Endothelial cell of umbilical vein (primary cell): ENCODE results near the gene NAGS. TPM values are rescaled to one million over a fixed set of nuclear protein-coding genes. Genes with fewer than 3 reads are reported as not detected.

Experiments used
- BruUV-seq: library from RNA; stranded (reverse); fragments of 400-500 nt; replicated peaks from 2 replicates; lab custom pipeline; 2021; lab: Mats Ljungman, UMichigan
- CTCF ChIA-PET: fragments of 300-600, 350-600 bp; sonication (Branson Sonifier 250); formaldehyde crosslinking; loops from one replicate; lab custom pipeline; 2021; ENCODE audit warnings: antibody characterized with exemption, inconsistent platforms; lab: Charles Lee
- POLR2A ChIA-PET: fragments of 300-600, 350-600 bp; sonication (Branson Sonifier 250); formaldehyde crosslinking; loops from one replicate; lab custom pipeline; 2021; ENCODE audit warnings: antibody characterized with exemption, inconsistent platforms; lab: Charles Lee
- DNase-seq: peaks from one replicate; pipeline ENCODE4 v3.0.0-alpha.2; 2011; ENCODE audit warnings: low read depth, low spot score
- FAIRE-seq: peaks from 2 replicates; lab custom pipeline; 2011; peaks lifted over from hg19 to GRCh38; lab: Jason Lieb, UNC
- H2AFZ ChIP-seq: 2 replicates; pipeline ENCODE4 v1.6.0; 2012; ENCODE audit warnings: low read depth, low read length, control low read depth, inconsistent platforms
- H3K27ac ChIP-seq: 2 replicates; pipeline ENCODE4 v1.5.1; 2011; ENCODE audit warnings: low read depth, mild to moderate bottlenecking, control low read depth, low read length, moderate library complexity; ENCODE audit not compliant: insufficient read depth
- H3K27me3 ChIP-seq, 2 experiments: 2 replicates each; pipeline versions ENCODE4 v1.6.0 to v1.6.1; 2011; ENCODE audit warnings: low read length in 2 of 2, mixed read lengths in 1 of 2; ENCODE audit not compliant: control insufficient read depth in 2 of 2, insufficient read depth in 2 of 2
- H3K36me3 ChIP-seq, 2 experiments: 2 replicates in 1 of 2; 3 replicates in 1 of 2; pipeline ENCODE4 v1.5.1; 2011; ENCODE audit warnings: low read length in 2 of 2, mild to moderate bottlenecking in 1 of 2, moderate library complexity in 1 of 2; ENCODE audit not compliant: control insufficient read depth in 2 of 2, insufficient read depth in 2 of 2; ENCODE audit errors: extremely low read depth in 1 of 2
- H3K4me1 ChIP-seq: 3 replicates; pipeline ENCODE4 v1.5.1; 2011; ENCODE audit warnings: mild to moderate bottlenecking, low read length; ENCODE audit not compliant: control insufficient read depth, insufficient read depth; ENCODE audit errors: extremely low read depth
- H3K4me2 ChIP-seq: 2 replicates; pipeline ENCODE4 v1.6.1; 2011; ENCODE audit warnings: low read length, control low read depth, mixed read lengths; ENCODE audit not compliant: insufficient read depth
- H3K4me3 ChIP-seq, 3 experiments: fragments of 200-600 bp in 1 of 3; sonication (generic), shearing (Covaris generic) in 1 of 3; replicated peaks in 1 of 3; 2 replicates each; pipeline ENCODE4 v1.5.1; 2011 to 2016; ENCODE audit warnings: control low read depth in 3 of 3, low read length in 3 of 3, mild to moderate bottlenecking in 2 of 3, inconsistent platforms in 1 of 3, low read depth in 1 of 3, moderate library complexity in 1 of 3; ENCODE audit not compliant: insufficient read depth in 1 of 3
- H3K79me2 ChIP-seq: 2 replicates; pipeline ENCODE4 v1.6.0; 2012; ENCODE audit warnings: low read length, inconsistent platforms; ENCODE audit not compliant: control insufficient read depth, insufficient read depth
- H3K9ac ChIP-seq: replicated peaks from 2 replicates; pipeline ENCODE3; 2011; ENCODE audit warnings: low read length, control low read depth; ENCODE audit not compliant: insufficient read depth; ENCODE audit errors: extremely low read depth
- H3K9me1 ChIP-seq: replicated peaks from 3 replicates; pipeline ENCODE4 v1.6.0; 2011; ENCODE audit warnings: mild to moderate bottlenecking, low read length; ENCODE audit not compliant: control insufficient read depth, insufficient read depth; ENCODE audit errors: extremely low read depth
- H3K9me3 ChIP-seq: replicated peaks from 2 replicates; pipeline ENCODE4 v1.5.1; 2012; ENCODE audit warnings: low read length, inconsistent platforms; ENCODE audit not compliant: control insufficient read depth, insufficient read depth
- H4K20me1 ChIP-seq: replicated peaks from 2 replicates; pipeline ENCODE3; 2011; ENCODE audit warnings: mild to moderate bottlenecking, low read length; ENCODE audit not compliant: control insufficient read depth, insufficient read depth; ENCODE audit errors: extremely low read depth
- CTCF ChIP-seq, 2 donors: IDR thresholded peaks; 1 replicate in 1 of 2; 2 replicates in 1 of 2; pipeline ENCODE4 v1.5.1; 2011; ENCODE audit warnings: low read length in 2 of 2, mild to moderate bottlenecking in 2 of 2, moderate library complexity in 2 of 2, control low read depth in 1 of 2, inconsistent platforms in 1 of 2, low read depth in 1 of 2; ENCODE audit not compliant: insufficient read depth in 1 of 2; ENCODE audit errors: extremely low read depth in 1 of 2
- EZH2 ChIP-seq: IDR thresholded peaks from 2 replicates; pipeline ENCODE4 v1.6.1; 2012; ENCODE audit warnings: borderline replicate concordance, low read depth, mild to moderate bottlenecking, moderate library complexity, low read length, inconsistent platforms; ENCODE audit not compliant: severe bottlenecking
- FOS ChIP-seq: IDR thresholded peaks from 2 replicates; pipeline ENCODE4 v1.6.1; 2011; ENCODE audit warnings: mild to moderate bottlenecking, low read length, moderate library complexity, borderline replicate concordance; ENCODE audit not compliant: insufficient read depth
- GATA2 ChIP-seq: IDR thresholded peaks from 2 replicates; pipeline ENCODE4 v1.7.0; 2011; ENCODE audit warnings: low read depth, mild to moderate bottlenecking, moderate library complexity, mixed read lengths, low read length; ENCODE audit not compliant: insufficient read length, insufficient read depth
- JUN ChIP-seq: IDR thresholded peaks from 2 replicates; pipeline ENCODE4 v1.6.1; 2011; ENCODE audit warnings: borderline replicate concordance, low read depth; ENCODE audit not compliant: insufficient read length, insufficient read depth
- MAX ChIP-seq: IDR thresholded peaks from 2 replicates; pipeline ENCODE4 v1.6.1; 2011; ENCODE audit not compliant: insufficient read depth, insufficient read length
- MYC ChIP-seq: IDR thresholded peaks from one replicate; pipeline ENCODE4 v1.6.1; 2011; ENCODE audit warnings: mild to moderate bottlenecking, low read depth, low read length
- POLR2A ChIP-seq: IDR thresholded peaks from 2 replicates; pipeline ENCODE4 v1.6.1; 2012; ENCODE audit warnings: low read depth, mild to moderate bottlenecking, control low read depth, low read length
- POLR2AphosphoS5 ChIP-seq: IDR thresholded peaks from 2 replicates; pipeline ENCODE4 v1.6.1; 2012; ENCODE audit warnings: low read depth, mild to moderate bottlenecking, control low read depth, low read length, moderate library complexity; ENCODE audit not compliant: insufficient read depth
- dilution Hi-C: fragments of 300-500 bp; cut with MboI; formaldehyde crosslinking; loops from one replicate; pipeline ENCODE4 v1.15.0; 2019; ENCODE audit warnings: low sequenced_read_pairs; ENCODE audit not compliant: extremely low pct_ligation_motif_present
- intact Hi-C: fragments of 100-400 bp; cut with micrococcal nuclease; formaldehyde crosslinking; loops from one replicate; pipeline ENCODE4 v1.10.0; 2022
- polyA plus RNA-seq, 4 experiments: library from polyadenylated mRNA; depleted of rRNA in 3 of 4; stranded (reverse) in 3 of 4; unstranded in 1 of 4; fragments of >200 nt; gene quantifications; 2 replicates each; pipeline versions ENCODE4 v1.2.1 to v1.2.3, GENCODE V29; 2011 to 2012; ENCODE audit warnings: missing spikeins in 1 of 4
- total RNA-seq: library from RNA; stranded (reverse); gene quantifications from 2 replicates; pipeline ENCODE4 v1.2.3, GENCODE V29; 2021

Gene NAGS
- total and polyA plus RNA-seq, 2 donors (not counting 3 experiments of a cell fraction or from before 2014, with no cell fraction given): 3.3 to 6.1 TPM

- FAIRE-seq (peak; percentile 48), DNase-seq (no peak)
- Histone ChIP-seq H3K4me2 (no peak overlapping the region), H3K9me1 (no peaks in the 10 kb centered on the region), H3K27me3 (peaks cover 3 to 12% of the 10 kb centered on the region in 2 experiments), H3K4me3 (no peak overlapping the region), H3K79me2 (no peaks in the 10 kb centered on the region), H3K9me3 (no peaks in the 10 kb centered on the region), H3K4me1 (no peaks in the 10 kb centered on the region), H2AFZ (no peak overlapping the region), H3K9ac (no peak overlapping the region), H4K20me1 (no peaks in the 10 kb centered on the region), H3K27ac (no peak overlapping the region), H3K36me3 (no peaks in the 10 kb centered on the region)
- no TSS peak for BruUV-seq
- intact Hi-C loops (no loop called here), dilution Hi-C loops (no loop called here)
- ChIA-PET POLR2A (no interaction called here), CTCF (interaction anchor here (1.9 kb wide), 1 partner anchor 22 kb away, joined by 7 read pairs; no protein-coding TSS in a partner anchor)
- TF ChIP-seq EZH2: no peak
- no peak for TF ChIP-seq MAX
- TF ChIP-seq POLR2AphosphoS5: no peak
- no peak for TF ChIP-seq CTCF (IDR thresholded peaks at IDR 0.05; ENCODE audit: extremely low read depth in 1 of 2, insufficient read depth in 1 of 2, low read depth in 1 of 2, low read length in 2 of 2)
- TF ChIP-seq MYC: no peak
- TF ChIP-seq JUN: no peak
- no peak for TF ChIP-seq FOS
- TF ChIP-seq POLR2A: no peak
- no peak for TF ChIP-seq GATA2
Measured at GRCh38 chr17:43966276-43966675, 38.1 kb upstream of the NAGS start.
